A549 (cell line): Measurements from ENCODE around the gene PCSK5.

Experiments used
- HOXA7 ChIP-seq: fragments of 250-450 bp; sonication (Bioruptor Pico); IDR thresholded peaks from 2 replicates; pipeline ENCODE4 v1.5.0; 2020; ENCODE audit warnings: mild to moderate bottlenecking, moderate library complexity
- PHF8 ChIP-seq: fragments of 200-600 bp; sonication (generic); IDR thresholded peaks from 2 replicates; pipeline ENCODE4 v1.6.1; 2016; ENCODE audit warnings: low read depth, mild to moderate bottlenecking, antibody characterized with exemption, moderate library complexity, borderline replicate concordance
- RFX5 ChIP-seq: fragments of 450-650 bp; IDR thresholded peaks from 2 replicates; pipeline ENCODE4 v1.7.1; 2014; ENCODE audit warnings: antibody characterized with exemption, mild to moderate bottlenecking, moderate library complexity
- SMC3 ChIP-seq: fragments of >200 bp; sonication (Bioruptor Twin); formaldehyde crosslinking; IDR thresholded peaks from 3 replicates; pipeline ENCODE4 v1.6.1; 2018; ENCODE audit warnings: inconsistent platforms
- TF ChIP-seq, protein P1 (sequence below): fragments of >200 bp; sonication (Bioruptor Twin); formaldehyde crosslinking; IDR thresholded peaks from 3 replicates; pipeline ENCODE4 v1.5.1; 2016
- TF ChIP-seq, protein P2 (sequence below): IDR thresholded peaks from 2 replicates; pipeline ENCODE4 v1.6.1; 2012

DNA sequence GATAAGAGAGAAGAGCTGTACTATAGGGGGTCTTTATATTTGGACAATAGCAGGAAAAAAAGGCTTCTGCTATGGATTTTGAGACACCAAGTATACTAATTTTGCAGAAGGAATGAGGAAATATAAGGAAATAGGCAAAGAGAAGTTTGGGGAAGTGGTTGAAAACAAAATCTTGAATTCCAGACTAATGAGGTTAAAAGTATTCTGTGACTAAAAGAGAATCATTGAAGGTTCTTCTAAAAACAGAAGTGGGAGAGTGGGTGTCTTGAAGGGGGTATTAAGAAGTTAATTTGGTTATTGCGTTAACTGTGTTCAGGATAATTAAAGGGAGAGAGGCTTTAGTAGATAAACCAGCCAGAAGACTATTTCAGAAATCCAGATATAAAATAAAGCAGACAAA is 355.0 kb downstream of the PCSK5 start:
- TF ChIP-seq, protein P1, sequence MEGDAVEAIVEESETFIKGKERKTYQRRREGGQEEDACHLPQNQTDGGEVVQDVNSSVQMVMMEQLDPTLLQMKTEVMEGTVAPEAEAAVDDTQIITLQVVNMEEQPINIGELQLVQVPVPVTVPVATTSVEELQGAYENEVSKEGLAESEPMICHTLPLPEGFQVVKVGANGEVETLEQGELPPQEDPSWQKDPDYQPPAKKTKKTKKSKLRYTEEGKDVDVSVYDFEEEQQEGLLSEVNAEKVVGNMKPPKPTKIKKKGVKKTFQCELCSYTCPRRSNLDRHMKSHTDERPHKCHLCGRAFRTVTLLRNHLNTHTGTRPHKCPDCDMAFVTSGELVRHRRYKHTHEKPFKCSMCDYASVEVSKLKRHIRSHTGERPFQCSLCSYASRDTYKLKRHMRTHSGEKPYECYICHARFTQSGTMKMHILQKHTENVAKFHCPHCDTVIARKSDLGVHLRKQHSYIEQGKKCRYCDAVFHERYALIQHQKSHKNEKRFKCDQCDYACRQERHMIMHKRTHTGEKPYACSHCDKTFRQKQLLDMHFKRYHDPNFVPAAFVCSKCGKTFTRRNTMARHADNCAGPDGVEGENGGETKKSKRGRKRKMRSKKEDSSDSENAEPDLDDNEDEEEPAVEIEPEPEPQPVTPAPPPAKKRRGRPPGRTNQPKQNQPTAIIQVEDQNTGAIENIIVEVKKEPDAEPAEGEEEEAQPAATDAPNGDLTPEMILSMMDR, result no peak
- TF ChIP-seq RFX5 (no peak), PHF8 (no peak), HOXA7 (CRISPR knock-in tag) (no peak), SMC3 (no peak)
- TF ChIP-seq, protein P2, sequence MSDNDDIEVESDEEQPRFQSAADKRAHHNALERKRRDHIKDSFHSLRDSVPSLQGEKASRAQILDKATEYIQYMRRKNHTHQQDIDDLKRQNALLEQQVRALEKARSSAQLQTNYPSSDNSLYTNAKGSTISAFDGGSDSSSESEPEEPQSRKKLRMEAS, result no peak
